HepG2 (cell line): Measurements from ENCODE around the gene CDK5RAP2. TPM values are rescaled to one million over a fixed set of nuclear protein-coding genes. Genes with fewer than 3 reads are reported as not detected.

ENCODE experiments used
- CAMTA2 ChIP-seq: sonication (generic); formaldehyde crosslinking; IDR thresholded peaks from 2 replicates; pipeline ENCODE4 v1.4.0; 2020; ENCODE audit warnings: mild to moderate bottlenecking, missing genetic modification reagents, borderline replicate concordance
- CENPT ChIP-seq: sonication (generic); formaldehyde crosslinking; IDR thresholded peaks from 2 replicates; pipeline ENCODE4 v1.8.0; 2022; ENCODE audit warnings: low read depth, mild to moderate bottlenecking, moderate library complexity, missing genetic modification reagents
- DR1 ChIP-seq: sonication (generic); formaldehyde crosslinking; IDR thresholded peaks from 2 replicates; pipeline ENCODE4 v1.8.0; 2021; ENCODE audit warnings: mild to moderate bottlenecking, missing genetic modification reagents, inconsistent platforms
- FOXP4 ChIP-seq: sonication (generic); formaldehyde crosslinking; IDR thresholded peaks from 2 replicates; pipeline ENCODE4 v1.4.0; 2020; ENCODE audit warnings: missing genetic modification reagents
- KDM5B ChIP-seq: sonication (generic); formaldehyde crosslinking; IDR thresholded peaks from 2 replicates; pipeline ENCODE4 v1.4.0; 2020; ENCODE audit warnings: missing genetic modification reagents, mild to moderate bottlenecking, borderline replicate concordance
- KLF16 ChIP-seq, 2 experiments: sonication (generic) in 1 of 2; formaldehyde crosslinking in 1 of 2; IDR thresholded peaks; 2 replicates each; pipeline versions ENCODE4 v1.6.1 to v1.8.0; 2016 to 2023; ENCODE audit warnings: missing genetic modification reagents in 2 of 2, missing compliant biosample characterization in 1 of 2
- KLF9 ChIP-seq: IDR thresholded peaks from 2 replicates; pipeline ENCODE4 v1.6.1; 2016; ENCODE audit warnings: low read depth
- POGK ChIP-seq: sonication (generic); formaldehyde crosslinking; conservative IDR thresholded peaks from 2 replicates; pipeline ENCODE4 v1.8.0; 2022; ENCODE audit warnings: mild to moderate bottlenecking, moderate library complexity, missing genetic modification reagents
- SCMH1 ChIP-seq: sonication (generic); formaldehyde crosslinking; IDR thresholded peaks from 2 replicates; pipeline ENCODE4 v1.9.0; 2021; ENCODE audit warnings: missing genetic modification reagents, mild to moderate bottlenecking, borderline replicate concordance
- STAT5B ChIP-seq: sonication (generic); formaldehyde crosslinking; IDR thresholded peaks from 2 replicates; pipeline ENCODE4 v1.4.0; 2020; ENCODE audit warnings: missing genetic modification reagents
- TCF7 ChIP-seq: sonication (generic); IDR thresholded peaks from 2 replicates; pipeline ENCODE4 v1.6.1; 2016; ENCODE audit warnings: antibody characterized with exemption, low read depth
- TOE1 ChIP-seq: sonication (generic); formaldehyde crosslinking; IDR thresholded peaks from 2 replicates; pipeline ENCODE4 v1.4.0; 2020; ENCODE audit warnings: mild to moderate bottlenecking, missing genetic modification reagents
- ZHX2 ChIP-seq, 2 experiments: sonication (generic) in 1 of 2; formaldehyde crosslinking in 1 of 2; IDR thresholded peaks; 2 replicates each; pipeline versions ENCODE4 v1.6.1 to v1.9.0; 2014 to 2022; ENCODE audit warnings: antibody characterized with exemption in 1 of 2, borderline replicate concordance in 1 of 2, inconsistent platforms in 1 of 2, low read depth in 1 of 2, missing genetic modification reagents in 1 of 2
- ZNF670 ChIP-seq: sonication (generic); formaldehyde crosslinking; IDR thresholded peaks from 2 replicates; pipeline ENCODE4 v1.8.0; 2022; ENCODE audit warnings: mild to moderate bottlenecking, missing genetic modification reagents, borderline replicate concordance
- ZNF75D ChIP-seq: sonication (generic); formaldehyde crosslinking; IDR thresholded peaks from 2 replicates; pipeline ENCODE4 v1.8.1; 2023; ENCODE audit warnings: missing genetic modification reagents, mild to moderate bottlenecking, borderline replicate concordance
- ZNF766 ChIP-seq: sonication (generic); formaldehyde crosslinking; IDR thresholded peaks from 2 replicates; pipeline ENCODE4 v1.5.0; 2020; ENCODE audit warnings: missing genetic modification reagents, borderline replicate concordance
- polyA plus RNA-seq, 8 experiments: library from polyadenylated mRNA; depleted of rRNA in 3 of 8; stranded (reverse) in 7 of 8; unstranded in 1 of 8; fragments of >200 nt; fragmentation: Illumina TruSeq in 4 of 8; extraction: Trizol in 4 of 8; gene quantifications; 2 replicates each; pipeline versions ENCODE4 v1.2.1 to v1.2.3, GENCODE V29; 2011 to 2016; ENCODE audit warnings: low read depth in 4 of 8, missing spikeins in 1 of 8, mixed read lengths in 1 of 8; ENCODE audit not compliant: insufficient read depth in 1 of 8
- total RNA-seq, 5 experiments: library from RNA; depleted of rRNA; stranded (reverse); fragments of >200 nt; fragmentation: Illumina TruSeq; extraction: Trizol; gene quantifications; 2 replicates each; pipeline ENCODE4 v1.2.3, GENCODE V29; 2016; ENCODE audit warnings: low read depth in 1 of 5

CDK5RAP2 gene
- total and polyA plus RNA-seq, 2 of the 13 experiments (the other 11 are each of a cell fraction or from before 2014, with no cell fraction given): 31.8 to 42.2 TPM

GRCh38 chr9:120383999-120384924, 195.7 kb downstream of the CDK5RAP2 start (continued):
- TF ChIP-seq ZHX2 (IDR thresholded peaks at IDR 0.05; ENCODE audit: low read depth): peak; percentile 55; the same call in 1 of the 2 replicates
- TF ChIP-seq ZHX2 (CRISPR knock-in tag; IDR thresholded peaks at IDR 0.05; ENCODE audit: borderline replicate concordance): 0 out of 2 replicates have a peak, but pooled peaks have one; percentile 51
- TF ChIP-seq SCMH1 (CRISPR knock-in tag): no peak
- TF ChIP-seq ZNF75D (CRISPR knock-in tag): 0 out of 2 replicates have a peak, but pooled peaks have one; percentile 46
- no peak for TF ChIP-seq ZNF670 (CRISPR knock-in tag)
- no peak for TF ChIP-seq CAMTA2 (CRISPR knock-in tag)
- TF ChIP-seq KDM5B (CRISPR knock-in tag): peak; percentile 58; the same call in 1 of the 2 replicates
- TF ChIP-seq KLF9 (CRISPR knock-in tag): no peak
- peak; percentile 67; the same call in 1 of the 2 replicates for TF ChIP-seq DR1
- TF ChIP-seq CENPT (CRISPR knock-in tag): no peak
- TF ChIP-seq STAT5B (CRISPR knock-in tag): no peak
- TF ChIP-seq POGK: no peak
- peak; percentile 69 for TF ChIP-seq FOXP4 (CRISPR knock-in tag)
- peak in 1 of 2 experiments; percentile 57; a peak in 1 of 4 replicates for TF ChIP-seq KLF16 (CRISPR knock-in tag; IDR thresholded peaks at IDR 0.05)
- no peak for TF ChIP-seq TOE1 (CRISPR knock-in tag)
- peak; percentile 97 for TF ChIP-seq ZNF766 (CRISPR knock-in tag)
- 0 out of 2 replicates have a peak, but pooled peaks have one; percentile 20 for TF ChIP-seq TCF7
